ENCODE data around the gene PFN4. TPM values are rescaled to one million over a fixed set of nuclear protein-coding genes. Genes with fewer than 3 reads are reported as not detected.
"Not testable (repeated sequence)": the region's sequence is repeated elsewhere in the genome, so short reads cannot be mapped to it uniquely, and the experiment has no call there.

Gene PFN4
- 0.26 and 0.51 TPM in 2 replicates for total RNA-seq

- peak; percentile 36 to 91 for DNase-seq (ENCODE audit: low read depth in 2 of 2)
These were observed at the start of gene PFN4, which contains the start of gene FAM228B for GRCh38 chr2:24123195-24123921. PFN4 (minus strand) TSS chr2:24123334; CDS start chr2:24122535, 799 bp downstream. FAM228B (plus strand) TSS chr2:24123469; CDS start chr2:24124362, 893 bp downstream.

GRCh38 chr2:24169023-24169422 lies 45.9 kb upstream of the PFN4 start:
- no peak for DNase-seq (ENCODE audit: low read depth in 2 of 2)

- peak; percentile 7 to 53 for DNase-seq (ENCODE audit: low read depth in 2 of 2)
These were observed 41.4 kb upstream of the PFN4 start for GRCh38 chr2:24164416-24164973.

GRCh38 chr2:24163601-24164000 lies 40.5 kb upstream of the PFN4 start:
- no peak for DNase-seq (ENCODE audit: low read depth in 2 of 2)

- no peak for DNase-seq (ENCODE audit: low read depth in 2 of 2)
These were observed 40.1 kb upstream of the PFN4 start for GRCh38 chr2:24163186-24163585.

GRCh38 chr2:24162494-24162893 lies 39.4 kb upstream of the PFN4 start:
- DNase-seq (ENCODE audit: low read depth in 2 of 2): no peak

GRCh38 chr2:24160761-24161160 lies 37.6 kb upstream of the PFN4 start:
- no peak for DNase-seq (ENCODE audit: low read depth in 2 of 2)

GRCh38 chr2:24159708-24160107 lies 36.6 kb upstream of the PFN4 start:
- DNase-seq (ENCODE audit: low read depth in 2 of 2): no peak

GRCh38 chr2:24158131-24158530 lies 35.0 kb upstream of the PFN4 start:
- DNase-seq (ENCODE audit: low read depth in 2 of 2): no peak

- no peak for DNase-seq (ENCODE audit: low read depth in 2 of 2)
These were observed 30.3 kb upstream of the PFN4 start for GRCh38 chr2:24153478-24153877.

GRCh38 chr2:24152413-24153197 lies 29.5 kb upstream of the PFN4 start:
- no peak for DNase-seq (ENCODE audit: low read depth in 2 of 2)

- no peak for DNase-seq (ENCODE audit: low read depth in 2 of 2)
These were observed 24.2 kb upstream of the PFN4 start for GRCh38 chr2:24147364-24147763.

- DNase-seq (ENCODE audit: low read depth in 2 of 2): not testable (repeated sequence)
These were observed 17.2 kb upstream of the PFN4 start for GRCh38 chr2:24140305-24140704.

- DNase-seq (ENCODE audit: low read depth in 2 of 2): no peak
These were observed 9.4 kb upstream of the PFN4 start for GRCh38 chr2:24132543-24132942.

- DNase-seq (ENCODE audit: low read depth in 2 of 2): no peak
These were observed 2.8 kb upstream of the PFN4 start for GRCh38 chr2:24125956-24126355.

GRCh38 chr2:24123922-24124580 lies 917 bp upstream of the PFN4 start:
- peak in 1 of 2 donors; percentile 44 for DNase-seq (ENCODE audit: low read depth in 2 of 2)

- DNase-seq (ENCODE audit: low read depth in 2 of 2): no peak
These were observed 554 bp downstream of the PFN4 start for GRCh38 chr2:24122366-24123194.

- no peak for DNase-seq (ENCODE audit: low read depth in 2 of 2)
These were observed 1.7 kb downstream of the PFN4 start for GRCh38 chr2:24121469-24121868.

- DNase-seq (ENCODE audit: low read depth in 2 of 2): no peak
These were observed 2.1 kb downstream of the PFN4 start for GRCh38 chr2:24121066-24121465.

- DNase-seq (ENCODE audit: low read depth in 2 of 2): no peak
These were observed 5.2 kb downstream of the PFN4 start for GRCh38 chr2:24117902-24118301.

GRCh38 chr2:24115057-24115456 lies 8.1 kb downstream of the PFN4 start:
- no peak for DNase-seq (ENCODE audit: low read depth in 2 of 2)

Measured in dermis microvascular lymphatic vessel endothelial cell (primary cell).